Nephron progenitor cell (in vitro differentiated cells): ENCODE measurements around the gene PHF13.

Experiments used
- DNase-seq: peaks from one replicate; pipeline ENCODE4 v3.0.0; 2021
- H3K27ac Mint-ChIP-seq: 2 replicates; pipeline ENCODE4 v1.8.0; 2021; ENCODE audit warnings: mild to moderate bottlenecking, moderate library complexity, mixed read lengths
- H3K27me3 Mint-ChIP-seq: 2 replicates; pipeline ENCODE4 v1.8.0; 2021; ENCODE audit warnings: mild to moderate bottlenecking, low read depth, mixed read lengths; ENCODE audit not compliant: poor library complexity
- H3K36me3 Mint-ChIP-seq: 2 replicates; pipeline ENCODE4 v1.8.0; 2021; ENCODE audit warnings: low read depth, mixed read lengths
- H3K4me1 Mint-ChIP-seq: 2 replicates; pipeline ENCODE4 v1.8.0; 2021; ENCODE audit warnings: mixed read lengths
- H3K4me3 Mint-ChIP-seq: 2 replicates; pipeline ENCODE4 v1.8.0; 2021; ENCODE audit warnings: mild to moderate bottlenecking, moderate library complexity, mixed read lengths
- H3K9me3 Mint-ChIP-seq: 2 replicates; pipeline ENCODE4 v1.8.0; 2021; ENCODE audit warnings: mild to moderate bottlenecking, moderate library complexity, mixed read lengths
- CTCF ChIP-seq: fragments of 200-600 bp; sonication (generic); IDR thresholded peaks from 2 replicates; pipeline ENCODE4 v1.5.0; 2021; ENCODE audit warnings: antibody characterized with exemption

The PHF13 gene

DNA sequence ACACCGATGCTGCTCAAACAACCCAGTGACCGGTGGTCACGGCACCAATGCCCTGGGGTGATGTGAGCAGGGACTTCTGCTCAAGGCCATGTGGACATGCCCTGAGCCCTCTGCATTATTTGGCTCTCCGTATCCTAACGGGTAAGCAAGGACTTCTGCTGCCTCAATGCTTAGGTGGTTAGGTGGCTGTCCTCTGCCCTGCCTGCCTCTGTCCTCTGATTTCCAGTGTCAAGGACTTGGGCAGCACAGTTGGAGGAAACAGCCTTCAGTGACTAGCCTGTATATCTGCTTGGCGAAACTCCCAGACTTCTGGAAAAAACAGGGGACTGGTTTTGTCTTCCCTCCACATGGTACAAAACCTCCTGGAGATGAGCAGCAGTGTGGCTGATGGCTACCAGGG lies 53.6 kb downstream of the PHF13 start:
- peaks cover 80% of the 10 kb centered on the region for H3K36me3 Mint-ChIP-seq
- H3K27me3 Mint-ChIP-seq: no peaks in the 10 kb centered on the region
- no peak for DNase-seq
- no peaks in the 10 kb centered on the region for H3K9me3 Mint-ChIP-seq
- no peak for TF ChIP-seq CTCF
- no peaks in the 10 kb centered on the region for H3K4me1 Mint-ChIP-seq
- no peak overlapping the region for H3K4me3 Mint-ChIP-seq
- H3K27ac Mint-ChIP-seq: no peak overlapping the region

DNA sequence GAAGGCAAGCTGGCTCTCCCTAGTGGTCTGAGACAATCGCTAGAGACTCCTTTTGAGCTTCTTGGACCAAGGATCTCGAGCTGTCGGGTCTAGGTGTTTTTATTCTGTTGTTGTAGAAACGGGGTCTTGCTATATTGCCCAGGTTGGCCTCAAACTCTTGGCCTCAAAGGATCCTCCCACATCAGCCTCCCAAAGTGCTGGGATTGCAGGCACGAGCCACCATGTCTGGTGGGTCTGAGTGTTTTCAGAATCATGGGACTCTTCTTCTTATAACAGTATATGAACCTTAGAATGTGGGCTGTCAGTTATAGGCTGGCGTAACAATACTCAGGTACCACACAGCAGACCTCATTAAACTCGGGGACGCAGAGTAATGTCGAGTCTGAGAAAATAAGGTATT lies 55.0 kb downstream of the PHF13 start:
- Mint-ChIP-seq H3K36me3 (peaks cover 80% of the 10 kb centered on the region), H3K4me1 (no peaks in the 10 kb centered on the region), H3K4me3 (no peak overlapping the region), H3K27ac (no peak overlapping the region), H3K27me3 (no peaks in the 10 kb centered on the region), H3K9me3 (no peaks in the 10 kb centered on the region)
- no peak for TF ChIP-seq CTCF
- DNase-seq: no peak

- peaks cover 4% of the 10 kb centered on the region for H3K4me1 Mint-ChIP-seq
- TF ChIP-seq CTCF: no peak
- peak overlapping the region; percentile 19 for H3K27ac Mint-ChIP-seq
- no peaks in the 10 kb centered on the region for H3K27me3 Mint-ChIP-seq
- peaks cover 76% of the 10 kb centered on the region for H3K36me3 Mint-ChIP-seq
- H3K9me3 Mint-ChIP-seq: no peaks in the 10 kb centered on the region
- DNase-seq: no peak
- no peak overlapping the region for H3K4me3 Mint-ChIP-seq
Observed at GRCh38 chr1:6672558-6672957, 59.0 kb downstream of the PHF13 start.
